Lower lobe of right lung (tissue), 2 donors: Measurements from ENCODE around the gene AATK. TPM values are rescaled to one million over a fixed set of nuclear protein-coding genes. Genes with fewer than 3 reads are reported as not detected.
A peak's percentile ranks its signal among the peaks of the same experiment; 100 is the strongest.

Source experiments
- ATAC-seq, 2 donors: fragments of 200-7000 bp; cut with Tn5 transposase; one replicate each; pipeline ENCODE4 v1.9.1; 2020 to 2022; ENCODE audit warnings: mild to moderate bottlenecking in 2 of 2, moderate library complexity in 2 of 2
- DNase-seq: peaks from one replicate; pipeline ENCODE4 v3.0.0-alpha.2; 2020
- H3K27ac ChIP-seq: fragments of 200-600 bp; one replicate; pipeline ENCODE4 v1.8.0; 2022
- H3K27me3 ChIP-seq: fragments of 200-600 bp; one replicate; pipeline ENCODE4 v1.8.0; 2022; ENCODE audit warnings: low read depth
- H3K36me3 ChIP-seq: fragments of 200-600 bp; one replicate; pipeline ENCODE4 v1.8.0; 2022; ENCODE audit warnings: mild to moderate bottlenecking
- H3K4me1 ChIP-seq: fragments of 200-600 bp; one replicate; pipeline ENCODE4 v1.8.0; 2022
- H3K4me3 ChIP-seq: fragments of 200-600 bp; one replicate; pipeline ENCODE4 v1.8.0; 2022; ENCODE audit warnings: mild to moderate bottlenecking
- H3K9me3 ChIP-seq: fragments of 200-600 bp; one replicate; pipeline ENCODE4 v1.8.0; 2022
- CTCF ChIP-seq: fragments of 200-600 bp; IDR thresholded peaks from one replicate; pipeline ENCODE4 v1.8.0; 2022; ENCODE audit warnings: antibody characterized with exemption, mild to moderate bottlenecking
- intact Hi-C: fragments of 100-400 bp; cut with DNase I; formaldehyde crosslinking; loops from one replicate; pipeline ENCODE4 v1.11.0; 2022
- total RNA-seq: library from RNA; stranded (reverse); fragmentation: NEBNext Ultra II Directional; extraction: Animal tissue kit (Norgen Biotek cat#: 25700); gene quantifications from one replicate; pipeline ENCODE4 v1.2.1, GENCODE V29; 2021
- donor health status: DM: no; HTN: yes; CAD: no; lungs with severe emphysema.

Gene AATK
- total RNA-seq, 1 donor from 2014 or later, result 64.0 TPM

DNA sequence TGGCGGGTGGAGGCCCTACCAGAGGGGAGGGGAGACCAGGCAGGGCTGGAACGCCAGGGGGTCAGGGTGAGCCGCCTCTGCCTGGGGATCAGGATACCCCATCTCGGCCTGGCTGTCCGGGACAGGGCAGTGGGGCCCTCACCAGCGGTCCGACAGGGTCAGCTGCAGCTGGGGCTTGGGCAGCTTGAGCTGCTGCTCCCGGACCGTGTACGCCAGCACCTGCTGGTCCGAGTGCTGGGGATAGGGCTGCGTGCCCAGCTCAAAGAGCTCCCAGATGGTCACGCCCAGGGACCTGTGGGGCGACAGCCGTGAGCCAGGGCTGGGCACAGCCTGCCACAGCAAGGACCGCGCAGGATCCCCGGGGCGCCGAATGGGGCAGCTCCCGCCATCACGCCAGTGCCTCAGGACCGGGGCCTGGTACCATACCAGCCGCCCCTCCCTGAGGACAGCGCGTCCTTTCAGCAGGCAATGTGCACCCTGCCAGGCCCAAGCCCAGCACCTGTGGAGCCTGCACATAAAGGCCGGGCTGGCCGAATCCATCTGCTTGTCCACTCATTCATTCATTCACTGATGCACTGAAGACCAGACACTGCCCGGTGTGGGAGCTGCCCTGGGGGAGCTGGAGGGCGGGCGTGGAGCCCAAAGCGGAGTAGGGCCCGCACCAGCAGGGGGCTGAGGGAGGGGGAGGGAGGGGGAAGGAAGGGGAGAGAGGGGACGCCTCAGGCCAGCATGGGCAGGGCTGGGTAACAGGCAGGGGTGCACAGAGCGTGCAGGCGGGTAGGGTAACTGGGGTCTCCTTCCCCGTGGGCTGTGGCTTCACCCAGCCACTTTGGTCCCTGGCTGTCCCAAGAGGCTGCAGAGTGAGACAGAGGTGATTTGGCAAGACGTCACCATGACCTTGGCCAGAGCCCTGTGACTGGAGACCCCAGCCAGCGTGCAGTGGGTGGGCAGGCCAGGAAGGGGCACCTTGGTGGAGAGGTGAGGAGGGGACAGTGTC is 42.7 kb downstream of the AATK start:
- intact Hi-C loops, result no loop called here
- no peak overlapping the region for H3K27ac ChIP-seq
- peaks cover 4% of the 10 kb centered on the region for H3K4me1 ChIP-seq
- H3K9me3 ChIP-seq, result no peaks in the 10 kb centered on the region
- peaks cover 11% of the 10 kb centered on the region for H3K36me3 ChIP-seq
- no peak for DNase-seq
- no peak for TF ChIP-seq CTCF
- no peaks in the 10 kb centered on the region for H3K27me3 ChIP-seq
- ATAC-seq, result no peak
- no peak overlapping the region for H3K4me3 ChIP-seq

GRCh38 chr17:81121841-81122733 is 43.9 kb downstream of the AATK start:
- DNase-seq (no peak), ATAC-seq (no peak)
- no peak overlapping the region for H3K27ac ChIP-seq
- no peaks in the 10 kb centered on the region for H3K9me3 ChIP-seq
- H3K27me3 ChIP-seq, result no peaks in the 10 kb centered on the region
- intact Hi-C loops, result no loop called here
- H3K4me3 ChIP-seq, result no peak overlapping the region
- peaks cover 4% of the 10 kb centered on the region for H3K4me1 ChIP-seq
- peaks cover 23% of the 10 kb centered on the region for H3K36me3 ChIP-seq
- TF ChIP-seq CTCF, result no peak

GRCh38 chr17:81120695-81121621 is 45.1 kb downstream of the AATK start:
- peaks cover 4% of the 10 kb centered on the region for H3K4me1 ChIP-seq
- H3K4me3 ChIP-seq, result no peak overlapping the region
- H3K9me3 ChIP-seq, result no peaks in the 10 kb centered on the region
- peaks cover 27% of the 10 kb centered on the region for H3K36me3 ChIP-seq
- TF ChIP-seq CTCF, result no peak
- H3K27me3 ChIP-seq, result no peaks in the 10 kb centered on the region
- H3K27ac ChIP-seq, result no peak overlapping the region
- ATAC-seq (no peak), DNase-seq (no peak)
- intact Hi-C loops, result no loop called here

DNA sequence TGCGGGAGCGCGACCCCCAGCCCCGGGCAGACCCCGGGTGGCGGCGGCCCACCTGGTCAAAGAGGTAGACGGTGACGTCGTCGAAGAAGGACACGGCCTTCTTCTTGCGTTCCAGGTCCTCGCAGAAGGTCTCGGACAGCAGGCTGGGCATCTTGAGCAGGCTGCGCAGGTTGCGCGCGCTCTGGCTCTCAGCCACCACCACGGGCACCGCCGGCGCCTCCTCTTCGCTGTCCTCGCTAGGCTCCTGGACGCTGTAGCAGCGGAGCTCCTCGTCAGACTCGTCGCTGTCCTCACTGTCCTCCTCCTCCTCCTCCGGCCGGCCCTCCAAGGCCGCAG is 45.9 kb downstream of the AATK start:
- H3K4me1 ChIP-seq, result peaks cover 4% of the 10 kb centered on the region
- H3K9me3 ChIP-seq, result no peaks in the 10 kb centered on the region
- ATAC-seq, result no peak
- DNase-seq, result no peak
- H3K36me3 ChIP-seq, result peaks cover 35% of the 10 kb centered on the region
- H3K27me3 ChIP-seq, result no peaks in the 10 kb centered on the region
- no peak for TF ChIP-seq CTCF
- peak overlapping the region; percentile 56 for H3K27ac ChIP-seq
- H3K4me3 ChIP-seq, result no peak overlapping the region
- intact Hi-C loops, result no loop called here
